Stimulated activated CD4-positive, alpha-beta T cell treated with anti-CD3 and anti-CD28 coated beads, Interleukin-12 subunit alpha, Interleukin-12 subunit beta, amount 100 ng/mL, for 4 hours (primary cell): ENCODE data around the gene NRP2.

Source experiments
- DNase-seq: peaks from one replicate; pipeline ENCODE4 v3.0.0-alpha.2; 2020

The NRP2 gene

GRCh38 chr2:205660521-205661124 lies 21.7 kb upstream of the NRP2 start:
- no peak for DNase-seq

- no peak for DNase-seq
These were observed 21.0 kb upstream of the NRP2 start for GRCh38 chr2:205661281-205661680.

- no peak for DNase-seq
These were observed 19.9 kb upstream of the NRP2 start for GRCh38 chr2:205662206-205662965.

- DNase-seq, result no peak
These were observed 16.5 kb upstream of the NRP2 start for GRCh38 chr2:205665791-205666190.

- DNase-seq, result no peak
These were observed 12.0 kb upstream of the NRP2 start for GRCh38 chr2:205670292-205670691.

- DNase-seq, result no peak
These were observed 9.0 kb upstream of the NRP2 start for GRCh38 chr2:205673312-205673711.

GRCh38 chr2:205675861-205676516 lies 6.3 kb upstream of the NRP2 start:
- no peak for DNase-seq

- no peak for DNase-seq
These were observed 3.7 kb upstream of the NRP2 start for GRCh38 chr2:205678541-205679142.

GRCh38 chr2:205679410-205680009 lies 2.8 kb upstream of the NRP2 start:
- DNase-seq, result no peak

GRCh38 chr2:205680067-205680466 lies 2.2 kb upstream of the NRP2 start:
- peak; percentile 32 for DNase-seq

GRCh38 chr2:205680903-205681302 lies 1.4 kb upstream of the NRP2 start:
- no peak for DNase-seq

GRCh38 chr2:205681401-205682238 lies 681 bp upstream of the NRP2 start:
- DNase-seq, result no peak

- no peak for DNase-seq
These were observed 735 bp downstream of the NRP2 start for GRCh38 chr2:205682971-205683501.

GRCh38 chr2:205683502-205684367 lies 1.4 kb downstream of the NRP2 start:
- DNase-seq, result no peak

GRCh38 chr2:205684871-205685313 lies 2.6 kb downstream of the NRP2 start:
- DNase-seq, result no peak

GRCh38 chr2:205685314-205686055 lies 3.2 kb downstream of the NRP2 start:
- no peak for DNase-seq

- no peak for DNase-seq
These were observed 3.9 kb downstream of the NRP2 start for GRCh38 chr2:205686056-205686782.

- no peak for DNase-seq
These were observed 4.7 kb downstream of the NRP2 start for GRCh38 chr2:205686783-205687640.

- no peak for DNase-seq
These were observed 5.3 kb downstream of the NRP2 start for GRCh38 chr2:205687641-205687956.
